ENCODE results near the gene ELF4.

ELF4 gene

DNA sequence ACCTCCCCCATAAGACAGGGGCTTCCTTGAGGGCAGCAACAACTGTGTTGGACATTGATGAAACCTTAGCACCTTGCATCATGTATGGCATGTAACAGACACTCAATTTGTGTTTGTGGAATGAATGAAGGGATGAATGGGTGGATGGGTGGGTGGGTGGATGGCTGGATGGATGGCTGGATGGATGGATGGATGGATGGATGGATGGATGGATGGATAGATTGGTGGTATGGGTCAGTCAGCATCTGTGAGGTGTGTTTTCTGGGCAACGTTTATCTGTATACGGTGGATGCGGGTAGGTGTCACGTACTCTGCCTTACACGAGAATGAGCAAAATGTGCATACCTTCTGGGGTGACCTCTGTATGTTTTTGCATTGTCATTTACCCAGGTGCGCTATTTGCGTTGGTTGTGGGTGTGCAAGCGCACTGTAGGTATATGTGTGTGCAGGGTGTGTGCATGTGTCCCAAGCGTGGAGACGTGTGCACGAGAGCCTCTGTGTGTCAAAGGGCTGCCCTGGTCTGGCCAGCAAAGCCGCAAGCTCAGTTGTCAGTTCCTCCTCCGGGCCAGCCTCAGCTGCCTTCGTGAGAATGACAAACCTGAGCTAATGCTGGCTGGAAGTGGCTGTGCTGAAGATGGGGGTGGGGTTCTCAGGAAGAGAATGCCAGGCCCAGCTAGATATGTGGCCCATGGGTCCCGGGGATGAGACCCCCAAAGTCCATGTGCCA, 26.5 kb downstream of the ELF4 start:
- DNase-seq: no peak

GRCh38 chrX:130083107-130083490, 27.2 kb downstream of the ELF4 start:
- DNase-seq: no peak

DNA sequence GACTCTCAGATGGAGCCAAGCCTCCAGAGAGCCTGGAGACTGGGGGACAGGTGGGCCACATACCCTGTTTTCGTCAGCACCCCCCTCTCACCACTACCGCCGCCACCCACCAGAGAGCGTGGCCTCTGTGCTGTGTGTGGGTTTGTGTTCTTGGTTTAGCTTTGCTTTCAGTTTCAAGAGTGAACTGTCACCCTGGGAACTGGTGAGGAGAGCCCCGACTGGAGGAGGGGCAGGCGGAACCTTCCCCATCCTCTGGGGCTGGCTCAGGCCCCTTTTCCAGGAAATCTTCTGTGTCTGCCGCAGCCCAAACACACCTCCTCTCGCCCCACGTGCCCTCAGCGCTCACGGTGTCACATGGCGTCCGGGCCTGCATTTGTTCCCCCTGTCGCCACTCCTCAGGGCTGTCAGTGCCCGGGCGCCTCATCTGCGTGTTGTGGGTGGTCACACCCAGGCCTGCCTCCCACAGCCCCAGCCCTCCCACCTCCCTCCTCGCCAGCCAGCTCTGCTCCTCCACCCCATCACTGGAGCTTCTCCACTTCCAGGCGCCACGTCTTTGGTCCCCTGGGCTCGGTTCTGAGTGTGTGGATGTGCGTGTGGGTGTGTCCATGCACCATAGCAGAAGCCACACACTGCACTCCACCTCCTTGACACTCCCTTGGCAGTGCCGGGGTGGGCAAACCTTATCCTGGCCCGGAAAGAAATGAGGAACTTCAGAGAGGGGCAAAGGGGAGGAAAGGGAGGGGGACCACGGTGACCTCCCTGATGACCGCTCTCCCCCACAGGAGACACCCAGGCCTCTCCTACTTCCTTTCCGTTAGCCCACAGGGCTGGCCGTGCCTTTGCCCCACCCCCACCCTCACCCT, 27.8 kb downstream of the ELF4 start:
- peak; percentile 46 for DNase-seq

GRCh38 chrX:130081421-130082045, 28.8 kb downstream of the ELF4 start:
- peak; percentile 56 for DNase-seq

DNA sequence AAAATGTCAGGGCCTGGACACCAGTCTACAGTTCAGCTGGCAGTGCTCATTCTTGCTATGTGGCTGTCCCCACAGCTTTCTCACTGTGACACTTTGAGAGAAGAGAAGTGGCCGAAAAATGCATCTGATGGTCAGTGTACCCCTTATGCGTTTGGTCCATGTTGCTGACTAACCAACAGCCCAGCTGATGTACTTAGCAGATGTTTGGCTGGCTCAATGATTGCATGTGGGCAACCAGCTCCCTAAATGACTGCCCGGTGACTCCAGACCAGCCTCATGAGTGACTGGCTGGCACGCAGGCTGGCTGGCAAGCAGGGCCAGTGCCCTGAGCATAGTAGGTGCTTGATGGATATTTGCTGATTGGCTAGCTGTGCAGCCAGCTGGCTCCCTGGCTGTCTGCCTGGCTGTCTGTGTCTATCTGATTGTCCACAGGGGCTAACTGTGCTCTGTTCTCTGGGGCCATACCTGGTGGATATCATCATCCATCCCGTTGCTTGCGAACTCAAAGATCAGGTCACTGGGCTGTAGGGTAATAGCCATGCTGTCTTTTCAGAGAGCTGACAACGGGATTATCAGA, 29.4 kb downstream of the ELF4 start:
- DNase-seq: no peak

GRCh38 chrX:130079824-130080406, 30.4 kb downstream of the ELF4 start:
- DNase-seq: peak; percentile 70

GRCh38 chrX:130075777-130076176, 34.5 kb downstream of the ELF4 start:
- no peak for DNase-seq

GRCh38 chrX:130072345-130072740, 38.0 kb downstream of the ELF4 start:
- no peak for DNase-seq

GRCh38 chrX:130071611-130072344, 38.5 kb downstream of the ELF4 start:
- no peak for DNase-seq

DNA sequence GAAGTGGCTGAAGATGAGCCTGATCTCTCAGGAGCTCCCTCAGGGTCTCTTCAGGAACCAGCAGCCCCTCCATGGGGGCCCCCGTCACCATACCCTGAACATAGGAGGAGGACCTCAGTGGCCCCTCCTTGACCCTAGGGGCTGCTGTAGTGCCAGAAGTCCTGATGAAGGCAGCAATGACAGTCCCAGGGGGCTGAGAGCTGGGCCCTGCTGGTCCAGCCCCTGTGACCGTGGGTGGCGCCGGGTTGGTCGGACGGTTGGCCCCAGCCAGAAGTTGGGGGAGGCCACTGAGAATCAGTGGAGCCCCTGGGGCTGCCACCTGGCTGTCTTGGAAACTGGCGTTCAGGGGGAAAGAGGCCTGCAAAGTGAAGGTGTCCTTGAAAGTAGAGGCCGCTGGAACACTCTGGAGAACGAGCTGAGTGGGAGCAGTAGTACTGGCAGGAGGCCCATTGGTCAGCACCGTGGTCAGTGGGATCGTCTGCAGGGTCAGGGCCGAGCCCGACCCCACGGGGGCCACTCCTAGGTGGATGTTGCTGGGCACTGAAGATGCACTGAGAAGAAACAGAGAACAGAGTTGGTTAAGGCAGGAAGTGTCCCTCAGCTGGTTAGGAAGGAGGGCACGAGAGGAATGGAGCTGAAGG, 43.2 kb downstream of the ELF4 start:
- DNase-seq: no peak

DNA sequence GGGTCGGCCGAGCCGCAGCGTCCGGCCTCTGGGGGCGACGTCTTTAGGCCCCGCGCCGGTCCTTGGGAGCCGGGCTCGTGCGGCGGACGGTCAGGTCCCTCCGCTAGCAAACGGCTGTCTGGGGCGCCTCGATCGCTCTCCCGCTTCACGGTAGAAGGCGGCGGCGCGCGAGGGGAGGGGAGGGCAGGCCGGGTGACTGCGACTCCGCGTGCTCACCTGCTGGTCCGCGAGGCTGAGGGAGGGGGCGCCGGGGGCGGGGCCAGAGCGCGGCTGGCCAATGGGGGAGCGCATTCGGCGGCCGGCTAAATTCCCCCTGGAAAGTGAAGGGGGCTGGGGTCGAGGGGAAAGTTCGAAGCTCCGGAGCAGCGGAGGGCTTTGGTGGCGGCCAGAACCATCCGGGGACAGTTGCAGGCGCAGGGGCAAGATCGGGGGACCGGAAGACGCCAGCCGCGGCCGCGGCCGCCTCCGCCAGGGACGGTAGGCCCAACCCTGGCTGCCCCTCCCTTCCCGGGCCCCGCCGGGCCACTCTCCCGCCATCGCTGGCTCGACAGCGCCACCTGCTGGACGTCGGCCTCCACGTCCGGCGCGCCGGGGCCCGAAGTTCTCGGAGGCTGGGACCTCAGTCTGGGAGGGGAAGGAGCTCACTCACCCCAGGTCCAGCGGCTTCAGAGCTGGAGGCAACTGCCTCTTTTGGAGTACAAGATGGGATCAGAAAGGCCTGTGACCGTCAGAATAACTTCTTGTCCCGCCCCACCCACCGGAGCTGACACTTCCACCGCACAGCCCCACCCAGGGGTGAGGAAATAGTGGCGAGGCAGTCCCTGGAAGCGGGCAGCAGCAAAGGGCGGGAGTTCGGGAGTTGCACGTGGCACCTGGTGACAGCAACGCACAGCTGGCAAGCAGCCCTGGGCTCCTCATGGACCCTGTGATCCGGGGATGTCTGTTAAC, 49.9 kb downstream of the ELF4 start:
- peak; percentile 65 for DNase-seq

DNA sequence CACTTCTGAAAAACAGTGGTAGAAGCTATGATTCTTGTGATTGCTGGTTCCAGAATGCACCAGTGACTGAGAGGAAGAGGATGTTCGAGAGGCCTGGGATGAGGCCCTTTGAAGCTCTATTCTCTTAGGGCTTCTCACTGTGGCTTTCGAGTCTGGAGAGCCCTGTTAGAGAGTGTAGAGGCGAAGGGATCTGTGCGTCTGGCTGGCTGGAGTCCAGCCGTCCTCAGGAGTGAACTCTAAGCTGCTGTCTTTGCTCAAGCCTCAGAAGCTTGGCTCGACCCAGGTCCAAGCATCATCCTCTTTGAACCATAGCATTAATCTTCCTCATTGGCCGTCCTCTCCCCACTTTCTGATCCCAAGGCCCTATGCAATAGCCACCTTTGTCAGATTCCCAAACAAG, 51.6 kb downstream of the ELF4 start:
- DNase-seq: no peak

GRCh38 chrX:130057209-130057608, 53.1 kb downstream of the ELF4 start:
- DNase-seq: no peak

- no peak for DNase-seq
These were observed 54.4 kb downstream of the ELF4 start for GRCh38 chrX:130055899-130056298.

GRCh38 chrX:130055103-130055502, 55.2 kb downstream of the ELF4 start:
- peak; percentile 80 for DNase-seq

GRCh38 chrX:130053236-130053635, 57.1 kb downstream of the ELF4 start:
- DNase-seq: no peak

GRCh38 chrX:130051176-130051845, 59.0 kb downstream of the ELF4 start:
- no peak for DNase-seq

DNA sequence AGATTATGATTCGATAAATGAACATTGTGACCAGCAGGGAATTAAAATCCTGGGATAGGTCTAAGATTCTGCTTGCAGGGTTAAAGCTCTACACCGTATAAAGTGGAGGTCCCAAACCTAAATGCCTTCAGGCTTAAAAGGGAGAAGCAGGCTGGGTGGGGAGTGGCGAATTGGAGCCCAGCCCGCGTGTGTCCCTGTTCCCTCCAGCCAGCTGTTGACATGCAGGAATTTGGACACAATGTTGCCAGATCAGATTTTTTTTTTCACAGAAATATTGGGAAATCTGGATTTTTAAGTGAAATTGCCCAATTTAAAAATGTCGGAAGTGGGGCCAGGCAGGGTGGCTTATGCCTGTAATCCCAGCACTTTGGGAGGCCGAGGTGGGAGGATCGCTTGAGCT, 60.5 kb downstream of the ELF4 start:
- no peak for DNase-seq

GRCh38 chrX:130048686-130049222, 61.5 kb downstream of the ELF4 start:
- DNase-seq: no peak
